NT2/D1 (cell line): ENCODE measurements around the gene PDE1C.

Experiments
- DNase-seq: peaks from one replicate; pipeline ENCODE4 v3.0.0-alpha.2; 2011; ENCODE audit warnings: low read depth, low spot score
- H3K27me3 ChIP-seq: 2 replicates; pipeline ENCODE4 v1.6.0; 2011; ENCODE audit warnings: mild to moderate bottlenecking; ENCODE audit not compliant: insufficient read length, insufficient read depth
- H3K36me3 ChIP-seq: 2 replicates; pipeline ENCODE4 v1.6.1; 2011; ENCODE audit warnings: mild to moderate bottlenecking, low read length, mixed read lengths; ENCODE audit not compliant: insufficient read depth, insufficient read length
- H3K4me1 ChIP-seq: 2 replicates; pipeline ENCODE4 v1.5.1; 2011; ENCODE audit not compliant: insufficient read depth, insufficient read length
- H3K4me3 ChIP-seq: 2 replicates; pipeline ENCODE4 v1.5.1; 2011; ENCODE audit warnings: low read depth; ENCODE audit not compliant: insufficient read length
- H3K9ac ChIP-seq: 2 replicates; pipeline ENCODE4 v1.6.0; 2011; ENCODE audit warnings: low read depth; ENCODE audit not compliant: insufficient read length
- H3K9me3 ChIP-seq: 2 replicates; pipeline ENCODE4 v1.5.1; 2011; ENCODE audit warnings: mild to moderate bottlenecking, low read length; ENCODE audit not compliant: insufficient read depth
- SUZ12 ChIP-seq: IDR thresholded peaks from 2 replicates; pipeline ENCODE4 v1.6.1; 2011; ENCODE audit not compliant: insufficient read length, insufficient read depth; ENCODE audit errors: extremely low read depth
- YY1 ChIP-seq: IDR thresholded peaks from 2 replicates; pipeline ENCODE4 v1.6.1; 2011; ENCODE audit not compliant: insufficient read length, insufficient read depth
- ZNF274 ChIP-seq: IDR thresholded peaks from 2 replicates; pipeline ENCODE4 v1.6.1; 2011; ENCODE audit warnings: mild to moderate bottlenecking, low read depth, low read length

Gene PDE1C

DNA sequence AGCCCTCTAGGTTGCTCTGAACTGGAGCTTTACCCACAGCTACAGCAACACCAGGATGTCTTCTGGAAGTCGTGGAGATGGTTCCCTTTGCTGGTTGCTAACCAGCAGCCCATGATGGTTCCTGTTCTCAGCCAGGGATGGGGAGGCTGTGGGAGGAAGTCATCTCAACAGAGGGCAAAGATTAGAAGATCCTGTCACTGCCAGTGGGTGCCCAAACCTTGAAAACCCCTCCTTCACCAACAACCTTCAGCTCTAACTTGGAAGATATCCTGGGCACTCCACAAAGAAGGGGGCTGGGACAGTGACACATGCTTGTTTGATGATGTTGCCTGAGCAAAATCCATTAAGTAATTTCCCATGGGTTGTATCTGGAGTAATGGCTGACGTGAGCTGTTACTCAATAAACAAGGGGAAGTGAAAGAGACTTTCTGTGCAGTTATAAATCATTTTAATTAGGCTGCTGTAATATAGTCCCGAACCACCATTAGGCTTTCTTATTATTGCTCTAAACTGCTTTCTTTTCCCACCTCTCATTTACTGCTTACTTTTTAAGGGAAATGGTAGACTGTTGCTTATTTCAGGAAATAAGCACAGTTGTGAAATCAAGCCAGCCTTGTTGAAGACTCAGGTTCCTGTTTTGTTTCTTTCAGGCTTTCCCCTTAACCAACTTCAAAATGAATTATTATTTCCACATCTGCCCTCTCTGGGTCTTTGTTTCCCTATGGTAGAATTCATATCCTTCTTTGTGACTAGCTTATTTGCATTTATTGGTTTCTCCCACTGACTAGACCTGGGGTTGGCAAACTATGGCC lies 258.4 kb downstream of the PDE1C start:
- TF ChIP-seq ZNF274, result no peak
- TF ChIP-seq YY1, result no peak
- Histone ChIP-seq H3K4me3 (no peak overlapping the region), H3K4me1 (no peaks in the 10 kb centered on the region), H3K36me3 (no peaks in the 10 kb centered on the region), H3K9ac (no peak overlapping the region), H3K27me3 (no peaks in the 10 kb centered on the region), H3K9me3 (no peaks in the 10 kb centered on the region)
- no peak for DNase-seq

DNA sequence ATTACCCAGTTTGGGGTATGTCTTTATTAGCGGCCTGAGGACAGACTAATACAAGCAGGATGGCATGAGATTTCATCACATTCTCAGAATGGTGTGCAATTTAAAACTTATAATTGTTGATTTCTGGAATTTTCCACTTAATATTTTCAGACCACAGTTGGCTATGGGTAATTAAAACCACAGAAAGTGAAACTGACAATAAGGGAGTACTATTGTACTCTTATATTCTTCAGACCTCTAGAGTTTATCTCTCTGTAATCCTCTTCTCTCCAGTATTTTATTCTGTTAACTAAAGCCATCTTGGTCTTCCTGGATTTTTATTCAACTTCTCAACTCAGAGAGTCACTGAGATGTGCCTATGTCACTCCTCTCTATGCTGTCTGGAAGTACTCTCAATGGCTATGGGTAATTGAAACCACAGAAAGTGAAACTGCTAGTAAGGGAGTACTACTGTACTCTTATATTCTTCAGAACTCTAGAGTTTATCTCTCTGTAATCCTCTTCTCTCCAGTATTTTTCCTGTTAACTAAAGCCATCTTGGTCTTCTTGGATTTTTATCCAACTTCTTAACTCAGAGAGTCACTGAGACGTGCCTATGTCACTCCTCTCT lies 264.9 kb downstream of the PDE1C start:
- no peak overlapping the region for H3K4me3 ChIP-seq
- no peaks in the 10 kb centered on the region for H3K36me3 ChIP-seq
- H3K9ac ChIP-seq, result no peak overlapping the region
- H3K4me1 ChIP-seq, result no peaks in the 10 kb centered on the region
- DNase-seq, result no peak
- no peaks in the 10 kb centered on the region for H3K27me3 ChIP-seq
- H3K9me3 ChIP-seq, result no peaks in the 10 kb centered on the region
- TF ChIP-seq YY1 (no peak), ZNF274 (no peak), SUZ12 (no peak)

DNA sequence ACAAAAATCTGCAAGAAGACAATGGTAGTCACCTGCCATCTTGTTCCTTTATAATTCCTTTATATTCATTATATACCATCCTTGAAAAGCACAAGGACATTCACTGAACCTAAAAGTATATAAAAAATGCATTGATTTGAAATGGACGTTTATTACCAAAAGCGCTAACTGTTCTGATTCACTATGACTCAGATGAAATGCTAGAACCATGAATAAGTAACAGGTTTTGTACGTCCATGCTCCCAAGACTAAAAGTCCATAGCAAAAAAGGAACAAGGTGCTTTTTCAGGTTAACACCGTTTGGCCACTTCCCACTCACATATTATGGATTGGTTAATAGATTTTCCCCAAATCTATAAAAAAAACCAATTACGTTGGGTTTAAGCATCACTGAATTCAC lies 273.8 kb downstream of the PDE1C start:
- Histone ChIP-seq H3K36me3 (no peaks in the 10 kb centered on the region), H3K4me1 (no peaks in the 10 kb centered on the region), H3K27me3 (no peaks in the 10 kb centered on the region), H3K9me3 (no peaks in the 10 kb centered on the region), H3K4me3 (no peak overlapping the region), H3K9ac (no peak overlapping the region)
- no peak for TF ChIP-seq YY1
- no peak for TF ChIP-seq SUZ12
- no peak for TF ChIP-seq ZNF274
- DNase-seq, result no peak

DNA sequence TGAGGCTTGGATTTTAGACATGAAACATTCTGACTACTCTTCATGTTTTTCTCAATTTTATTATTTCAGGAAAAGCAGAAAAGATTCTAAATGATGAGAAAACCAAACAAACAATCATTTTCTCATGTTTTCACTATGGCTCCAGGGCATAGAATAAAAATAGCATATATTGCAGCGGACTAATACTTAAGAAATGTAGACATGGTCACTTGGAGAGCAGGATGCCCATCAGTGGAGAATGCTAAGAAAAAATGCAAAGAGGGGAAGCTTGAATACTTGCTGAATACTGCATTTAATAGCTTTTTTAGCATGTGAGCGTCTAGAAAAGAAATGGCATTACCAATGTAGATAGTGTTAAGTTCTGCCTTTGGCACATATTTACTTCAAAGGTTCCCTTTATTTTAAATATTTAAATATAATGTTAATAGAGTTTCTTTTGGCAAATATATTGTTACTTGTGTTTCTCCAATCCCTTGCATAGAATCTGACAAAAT lies 275.3 kb downstream of the PDE1C start:
- no peak for TF ChIP-seq SUZ12
- no peak for TF ChIP-seq ZNF274
- no peak for TF ChIP-seq YY1
- DNase-seq, result no peak
- Histone ChIP-seq H3K27me3 (no peaks in the 10 kb centered on the region), H3K4me1 (no peaks in the 10 kb centered on the region), H3K4me3 (no peak overlapping the region), H3K36me3 (no peaks in the 10 kb centered on the region), H3K9me3 (no peaks in the 10 kb centered on the region), H3K9ac (no peak overlapping the region)

DNA sequence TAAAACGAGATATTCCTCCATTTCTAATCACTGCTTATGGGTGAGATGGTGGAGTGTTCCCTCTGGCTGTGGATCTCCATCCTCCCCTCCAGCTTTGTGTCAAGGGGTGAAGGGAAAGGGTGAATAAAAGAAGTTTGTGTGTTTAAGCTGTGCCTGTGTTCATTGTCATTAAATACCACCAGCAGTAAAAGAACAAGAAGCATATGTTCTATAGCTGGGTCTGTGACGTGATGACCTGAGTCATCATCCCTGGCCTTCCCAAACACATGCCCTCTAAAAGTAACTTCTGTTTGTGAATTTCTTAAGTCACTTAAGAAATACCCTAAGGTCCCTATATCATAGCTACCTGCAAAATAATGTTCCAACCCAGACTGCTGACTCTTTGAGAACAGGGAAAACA lies 278.3 kb downstream of the PDE1C start:
- no peak for DNase-seq
- Histone ChIP-seq H3K9me3 (no peaks in the 10 kb centered on the region), H3K4me3 (no peak overlapping the region), H3K27me3 (no peaks in the 10 kb centered on the region), H3K36me3 (no peaks in the 10 kb centered on the region), H3K4me1 (no peaks in the 10 kb centered on the region), H3K9ac (no peak overlapping the region)
- TF ChIP-seq SUZ12 (no peak), YY1 (no peak), ZNF274 (no peak)

DNA sequence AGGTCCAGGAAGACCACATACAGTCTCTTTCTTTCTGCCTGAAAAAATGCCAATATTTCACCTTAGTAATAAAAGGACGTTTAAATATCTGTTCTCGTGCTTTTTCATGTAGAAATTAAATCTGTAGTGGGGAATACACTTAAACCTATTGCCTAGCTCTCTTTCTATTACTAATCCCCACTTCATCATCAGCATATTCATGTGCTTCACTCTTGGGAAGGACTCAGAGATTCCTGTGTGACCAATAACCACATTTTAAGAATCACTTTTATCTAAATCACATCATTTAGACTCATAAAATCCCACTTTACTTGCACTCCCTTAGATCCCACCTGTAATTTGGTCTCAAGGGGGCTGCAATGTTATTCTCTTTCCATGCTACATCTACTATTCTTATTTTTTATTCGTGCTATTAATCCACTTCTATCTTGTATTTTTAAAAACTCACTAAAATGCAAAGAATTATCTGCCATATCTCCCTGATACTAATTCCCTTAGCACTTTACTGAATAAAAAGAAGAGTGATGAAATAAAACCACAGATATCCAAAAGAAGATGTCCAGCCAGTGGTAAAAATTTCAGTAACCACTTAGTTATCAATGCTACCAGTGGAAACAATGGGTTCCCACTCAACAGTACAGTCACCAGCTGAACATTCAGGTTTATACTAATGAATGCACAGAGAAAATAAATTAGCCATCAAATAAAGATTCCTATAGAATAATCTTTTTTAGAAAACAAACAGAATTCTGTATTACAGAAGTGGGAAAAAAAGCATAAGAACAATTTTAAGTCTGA lies 281.1 kb downstream of the PDE1C start:
- Histone ChIP-seq H3K4me3 (no peak overlapping the region), H3K9me3 (no peaks in the 10 kb centered on the region), H3K27me3 (no peaks in the 10 kb centered on the region), H3K36me3 (no peaks in the 10 kb centered on the region), H3K4me1 (no peaks in the 10 kb centered on the region), H3K9ac (no peak overlapping the region)
- no peak for DNase-seq
- TF ChIP-seq YY1 (no peak), ZNF274 (no peak), SUZ12 (no peak)

DNA sequence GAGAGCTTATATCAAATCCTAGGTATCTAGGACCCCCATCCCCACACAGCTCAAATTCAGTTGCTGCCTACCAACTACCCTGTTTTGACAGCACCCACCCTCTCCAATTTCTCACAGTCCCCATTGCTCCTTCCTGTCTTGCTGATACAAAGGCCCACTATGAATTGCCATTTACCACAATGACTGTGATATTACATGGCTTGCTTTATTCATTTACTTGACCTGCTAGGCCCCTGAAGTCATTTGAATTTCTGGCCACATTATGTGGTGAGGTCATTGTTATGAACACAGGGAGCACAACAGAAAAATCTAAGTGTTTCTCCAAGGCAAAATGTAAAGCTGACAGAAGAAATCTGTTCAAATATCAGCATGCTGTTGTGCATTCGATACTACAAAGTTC lies 281.8 kb downstream of the PDE1C start:
- H3K9ac ChIP-seq, result no peak overlapping the region
- no peaks in the 10 kb centered on the region for H3K9me3 ChIP-seq
- no peaks in the 10 kb centered on the region for H3K4me1 ChIP-seq
- no peak overlapping the region for H3K4me3 ChIP-seq
- no peaks in the 10 kb centered on the region for H3K27me3 ChIP-seq
- no peaks in the 10 kb centered on the region for H3K36me3 ChIP-seq
- DNase-seq, result no peak
- TF ChIP-seq SUZ12 (no peak), YY1 (no peak)
